AG20443 (cell line): Measurements from ENCODE around the gene TACC3.

Experiments used
- DNase-seq: peaks from one replicate; pipeline ENCODE4 v3.0.0; 2012; ENCODE audit warnings: low spot score, mixed read lengths

TACC3 gene

DNA sequence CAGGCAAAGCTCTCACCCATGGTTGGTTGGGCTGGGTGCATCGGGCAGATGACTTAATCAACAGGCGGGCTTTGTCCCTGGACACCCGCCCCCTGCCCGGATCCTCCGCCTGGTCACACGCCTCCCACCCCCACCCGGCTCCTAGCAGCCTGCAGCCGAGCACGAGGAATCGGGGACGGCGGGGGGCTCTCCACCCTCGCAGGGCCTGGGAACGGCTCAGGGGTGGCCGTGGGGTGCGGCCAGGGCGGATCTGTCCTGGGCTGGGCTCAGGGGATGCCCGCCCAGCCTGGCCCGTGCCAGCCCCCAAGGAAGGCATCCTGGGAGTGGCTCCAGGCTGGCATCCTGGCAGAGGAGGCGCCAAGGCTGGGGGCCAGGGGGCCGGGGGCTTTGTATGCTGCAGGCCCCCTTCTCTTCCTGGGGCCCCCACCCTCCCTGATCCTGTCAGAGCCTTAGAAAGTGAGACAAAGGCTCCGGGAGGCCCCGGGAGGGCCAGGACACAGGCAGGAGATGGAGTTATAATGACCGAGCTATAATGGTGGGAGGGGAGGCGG, 39.3 kb downstream of the TACC3 start:
- DNase-seq: no peak

DNA sequence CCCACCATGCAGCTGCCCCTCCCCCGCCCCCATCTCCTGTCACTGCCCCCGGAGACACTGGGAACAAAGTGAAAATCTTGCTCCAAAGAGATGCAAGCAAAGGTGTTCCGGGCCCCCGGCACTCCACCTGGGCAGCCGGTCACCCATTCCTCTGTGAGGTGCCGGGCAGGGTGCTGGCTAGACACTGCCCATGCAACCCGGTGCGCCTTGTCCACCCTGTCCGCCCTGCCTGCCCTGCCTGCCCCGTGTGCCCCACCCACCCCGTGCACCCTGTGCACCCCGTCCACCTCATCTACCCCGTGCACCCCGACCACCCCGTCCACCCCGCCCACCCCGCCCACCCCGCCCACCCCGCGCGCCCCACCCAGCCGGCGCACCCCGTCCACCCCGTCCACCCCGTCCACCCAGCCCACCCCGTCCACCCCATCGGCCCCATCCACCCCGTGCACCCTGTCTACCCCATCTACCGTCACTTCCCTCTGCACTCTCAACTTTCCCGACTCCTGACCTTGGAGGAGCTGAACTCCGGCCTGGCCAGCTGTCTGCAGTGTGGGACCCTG, 39.9 kb downstream of the TACC3 start:
- DNase-seq: no peak

DNA sequence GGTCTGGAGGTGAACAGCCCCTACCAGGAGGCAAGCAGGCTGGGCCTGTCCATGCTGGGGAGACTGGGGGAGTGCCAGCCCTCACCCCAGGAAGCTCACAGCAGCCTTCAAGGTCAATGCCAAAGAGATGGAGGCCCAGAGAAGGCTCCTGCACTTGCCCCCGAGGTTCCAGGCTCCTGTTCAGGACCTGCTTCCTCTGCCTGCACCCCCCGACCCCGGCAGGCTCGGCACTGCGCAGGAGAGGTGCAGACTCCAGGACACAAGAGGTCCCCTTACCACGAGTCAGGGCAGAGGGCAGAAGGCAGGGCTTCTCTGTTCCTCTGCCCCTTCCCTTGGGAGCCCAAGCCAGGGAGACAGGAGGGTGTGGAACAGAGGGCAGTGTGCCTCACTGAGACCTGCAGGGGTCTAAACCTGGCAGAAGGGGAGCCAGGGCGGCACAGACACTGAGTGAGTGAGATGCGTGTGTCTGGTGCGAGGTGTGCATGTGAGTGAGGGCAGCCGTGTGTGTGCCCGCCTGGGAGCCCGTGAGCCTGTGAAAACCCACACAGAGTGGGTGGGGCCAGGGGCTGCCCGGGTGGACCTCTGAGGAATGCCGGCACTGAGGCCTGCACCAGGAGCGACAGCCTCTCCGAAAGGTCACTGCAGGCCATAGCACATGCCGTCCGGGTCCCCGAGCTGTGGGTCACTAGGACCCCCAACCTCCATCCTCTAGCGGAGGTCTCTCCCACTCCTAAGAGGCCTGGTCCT, 41.1 kb downstream of the TACC3 start:
- DNase-seq: no peak

DNA sequence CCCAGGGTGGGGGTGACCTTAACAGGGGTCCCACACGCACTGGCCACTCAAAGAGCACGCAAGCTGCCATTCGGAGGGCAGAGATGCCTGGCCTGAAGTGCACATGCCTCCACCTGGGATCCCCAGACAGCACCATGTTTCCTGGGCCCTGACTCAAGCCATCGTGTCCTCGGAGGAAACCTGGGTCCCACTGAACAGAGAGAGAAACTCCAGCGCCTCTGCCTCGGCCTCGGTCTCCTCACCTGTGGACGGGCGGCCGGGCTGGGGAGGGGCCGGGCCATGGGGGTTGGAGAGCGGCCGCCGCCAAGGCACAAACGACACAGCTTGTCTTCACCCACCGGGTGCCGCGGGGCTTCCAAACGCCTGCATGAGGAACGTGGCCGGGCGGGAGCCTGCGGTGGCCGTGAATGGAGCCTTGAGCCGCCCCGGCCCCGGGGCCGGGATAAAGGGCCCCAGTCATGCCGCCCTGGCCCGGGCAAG, 41.8 kb downstream of the TACC3 start:
- no peak for DNase-seq

DNA sequence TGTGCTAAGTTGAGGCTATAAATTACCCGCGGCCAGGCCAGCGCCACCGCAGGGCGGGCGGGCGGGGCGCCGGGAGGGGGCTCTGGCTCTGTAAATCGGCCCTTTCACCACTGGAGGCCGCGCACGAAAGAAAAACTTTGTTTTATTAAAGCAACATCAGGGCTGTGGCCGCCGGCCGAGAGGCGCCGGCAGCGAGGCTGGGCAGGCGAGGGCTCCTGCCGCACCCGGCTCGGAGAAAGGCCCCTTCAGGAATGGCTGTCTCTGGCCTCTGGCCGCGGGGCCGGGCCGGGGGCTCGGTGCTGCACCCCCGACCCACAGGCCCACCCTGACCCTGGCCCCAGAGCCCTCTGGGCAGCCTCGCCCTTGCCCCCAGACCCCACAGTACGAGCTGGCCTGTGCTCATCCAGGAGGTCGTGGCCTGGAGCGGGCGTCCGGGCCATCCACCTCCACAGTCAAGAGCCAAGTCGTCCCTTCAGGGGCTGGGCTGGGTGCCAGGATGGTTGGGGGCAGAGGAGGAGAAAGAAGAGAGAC, 42.3 kb downstream of the TACC3 start:
- peak; percentile 90 for DNase-seq

DNA sequence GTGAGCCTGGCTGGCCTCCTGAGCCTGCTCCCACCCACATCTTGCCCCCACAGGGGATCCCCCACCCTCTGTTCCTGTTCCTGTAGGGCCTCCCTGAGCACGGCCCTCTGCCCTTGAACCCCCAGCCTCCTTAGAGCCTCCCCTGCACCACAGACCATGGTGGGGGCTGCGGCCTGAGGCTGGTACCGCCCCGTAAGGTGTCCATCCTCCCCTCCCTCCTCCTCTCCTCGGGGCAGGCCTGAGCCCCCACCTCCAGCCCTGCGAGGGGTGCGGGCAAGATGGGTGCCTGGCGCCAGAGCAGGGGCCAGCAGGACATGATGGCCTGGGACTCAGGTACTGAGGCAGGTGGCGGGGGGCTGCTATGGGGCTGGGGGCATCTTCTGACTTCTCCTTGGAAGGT, 43.3 kb downstream of the TACC3 start:
- no peak for DNase-seq

DNA sequence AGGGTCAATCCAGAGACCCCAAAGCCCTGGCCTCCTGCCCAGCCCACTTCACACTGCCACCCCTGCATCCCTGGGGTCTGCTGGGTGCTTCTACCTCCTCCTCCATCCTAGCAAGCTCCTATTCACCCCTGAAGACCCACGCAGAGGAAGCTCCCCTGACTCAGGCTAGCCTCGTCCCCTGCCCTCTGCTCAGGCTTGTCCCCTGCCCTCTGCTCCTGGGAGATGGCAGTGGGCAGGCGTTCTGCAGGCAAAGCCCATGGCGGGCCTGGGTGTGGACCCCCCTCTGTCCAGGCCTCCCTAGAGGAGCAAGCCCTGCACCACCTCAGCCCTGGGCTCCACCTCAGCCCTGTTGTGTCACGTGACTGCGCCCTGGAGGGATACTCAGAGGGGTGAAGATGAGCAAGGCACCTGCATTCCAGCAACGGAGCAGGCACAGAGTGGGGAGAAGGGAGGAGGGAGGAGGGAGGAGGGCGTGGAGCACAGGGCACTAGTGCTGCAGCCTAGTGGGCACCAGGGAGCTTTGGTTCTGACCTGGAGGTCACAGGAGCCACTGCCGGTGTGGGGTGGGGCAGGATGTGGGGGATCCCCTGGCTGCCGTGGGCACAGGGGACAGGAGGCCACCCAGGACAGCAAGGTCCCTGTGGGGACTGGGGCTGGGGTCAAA, 44.2 kb downstream of the TACC3 start:
- DNase-seq: no peak

DNA sequence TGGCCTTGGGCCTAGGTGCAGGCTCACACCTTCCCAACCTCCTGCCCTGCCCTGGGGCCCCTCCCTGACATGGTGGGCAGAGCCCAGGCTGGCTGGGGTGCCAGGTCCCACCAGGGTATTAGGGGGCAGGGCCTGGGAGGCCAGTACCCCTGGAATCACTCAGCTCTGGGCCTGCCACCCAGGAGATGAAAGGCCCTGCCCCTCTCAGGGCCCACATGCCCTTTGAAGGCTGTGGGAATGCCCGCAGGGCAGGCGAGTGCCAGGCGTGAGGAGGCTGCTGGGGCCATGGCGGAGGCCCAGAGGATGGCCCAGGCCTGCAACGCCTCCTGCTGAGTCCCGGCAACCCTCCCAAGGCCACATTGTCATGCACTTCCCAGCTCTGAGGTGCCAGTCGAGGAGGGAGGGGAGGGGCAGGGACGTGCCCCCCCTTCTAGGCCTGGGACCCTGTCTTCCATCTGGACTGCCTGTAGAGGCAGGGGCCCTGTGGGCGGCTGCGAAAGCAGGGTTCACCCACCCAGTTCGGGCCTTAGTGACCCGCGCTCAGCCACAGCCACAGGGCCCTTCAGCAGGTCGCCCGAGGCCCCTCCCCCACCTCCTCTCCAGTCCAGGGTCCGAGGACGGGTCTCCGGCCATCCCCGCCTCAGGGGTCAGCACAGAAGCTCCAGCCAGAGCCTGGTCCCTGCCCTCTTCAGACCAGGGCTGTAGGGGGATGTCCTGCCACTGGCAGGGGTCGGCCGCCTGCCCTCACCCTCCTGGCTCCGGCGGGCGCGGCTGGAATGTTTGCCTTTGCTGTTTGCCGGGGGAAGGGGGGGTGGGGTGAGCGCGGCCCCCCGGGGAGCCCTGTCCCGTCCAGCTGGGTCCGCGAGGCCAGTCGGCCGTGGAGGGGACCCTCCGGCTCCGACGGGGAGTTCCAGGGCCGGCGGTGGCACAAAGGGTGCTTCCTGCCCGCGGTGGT, 45.1 kb downstream of the TACC3 start:
- no peak for DNase-seq

DNA sequence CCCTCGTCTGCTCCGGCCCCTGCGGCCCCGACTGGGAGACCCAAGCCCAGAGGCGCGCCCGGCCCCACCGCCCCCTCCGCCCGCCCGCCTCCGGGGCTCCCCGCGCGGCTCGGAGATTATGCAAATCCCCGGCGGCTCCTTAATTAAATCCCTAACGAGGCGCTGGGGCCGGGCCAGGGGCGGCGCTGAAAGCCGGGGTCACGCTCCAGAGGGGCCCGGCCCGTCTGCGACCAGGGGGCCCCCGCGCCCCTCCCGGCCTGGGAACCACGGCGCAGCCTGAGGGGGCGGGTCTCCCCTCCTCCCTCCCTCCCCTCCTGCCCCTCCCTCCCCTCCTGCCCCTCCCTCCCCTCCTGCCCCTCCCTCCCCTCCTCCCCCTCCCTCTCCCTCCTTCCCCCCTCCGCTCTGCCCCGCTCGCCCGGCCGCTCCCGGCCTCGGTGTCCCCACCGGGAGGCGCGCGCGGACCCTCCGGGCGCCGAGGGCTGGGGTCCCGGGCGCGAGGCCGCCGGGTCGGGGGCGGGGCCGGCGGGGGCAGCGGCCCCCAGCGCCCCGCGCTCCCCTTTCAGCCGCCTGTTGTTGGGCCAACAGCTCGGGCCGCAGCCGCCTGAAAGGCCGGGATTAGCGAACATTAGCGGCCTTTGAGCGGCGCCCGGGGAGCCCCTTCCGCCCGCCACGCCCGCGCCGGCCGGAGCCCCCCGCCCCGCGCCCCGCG, 45.9 kb downstream of the TACC3 start:
- DNase-seq: peak; percentile 48

DNA sequence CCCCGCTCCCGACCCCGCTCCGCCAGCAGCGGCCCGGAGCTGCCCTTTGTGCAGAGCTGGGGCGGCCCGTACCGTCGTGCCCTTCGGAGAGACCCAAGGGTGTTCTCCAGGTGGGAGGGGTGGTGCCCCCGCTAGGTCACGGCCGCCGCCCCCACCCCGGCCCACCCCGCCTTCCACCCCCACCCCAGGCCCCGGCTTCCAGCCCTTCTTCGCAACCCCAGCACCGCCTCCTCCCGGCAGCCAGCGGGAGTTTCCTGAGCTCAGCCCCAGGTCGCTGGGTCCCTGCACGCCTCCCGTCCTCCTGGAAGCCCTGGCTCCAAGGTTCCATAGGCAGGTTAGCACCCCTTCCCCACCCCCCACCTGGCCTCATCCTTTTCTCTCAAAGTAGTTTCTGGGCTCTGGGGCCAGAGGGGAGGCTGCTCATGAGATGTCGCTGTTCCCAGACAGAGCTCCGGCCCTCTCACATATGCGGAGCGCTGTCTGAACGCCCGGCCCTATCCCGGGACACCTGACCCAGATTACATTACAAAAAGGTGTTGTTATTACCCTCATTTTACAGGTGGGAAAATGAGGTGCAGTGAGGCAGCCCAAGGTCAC, 46.5 kb downstream of the TACC3 start:
- DNase-seq: peak; percentile 80

DNA sequence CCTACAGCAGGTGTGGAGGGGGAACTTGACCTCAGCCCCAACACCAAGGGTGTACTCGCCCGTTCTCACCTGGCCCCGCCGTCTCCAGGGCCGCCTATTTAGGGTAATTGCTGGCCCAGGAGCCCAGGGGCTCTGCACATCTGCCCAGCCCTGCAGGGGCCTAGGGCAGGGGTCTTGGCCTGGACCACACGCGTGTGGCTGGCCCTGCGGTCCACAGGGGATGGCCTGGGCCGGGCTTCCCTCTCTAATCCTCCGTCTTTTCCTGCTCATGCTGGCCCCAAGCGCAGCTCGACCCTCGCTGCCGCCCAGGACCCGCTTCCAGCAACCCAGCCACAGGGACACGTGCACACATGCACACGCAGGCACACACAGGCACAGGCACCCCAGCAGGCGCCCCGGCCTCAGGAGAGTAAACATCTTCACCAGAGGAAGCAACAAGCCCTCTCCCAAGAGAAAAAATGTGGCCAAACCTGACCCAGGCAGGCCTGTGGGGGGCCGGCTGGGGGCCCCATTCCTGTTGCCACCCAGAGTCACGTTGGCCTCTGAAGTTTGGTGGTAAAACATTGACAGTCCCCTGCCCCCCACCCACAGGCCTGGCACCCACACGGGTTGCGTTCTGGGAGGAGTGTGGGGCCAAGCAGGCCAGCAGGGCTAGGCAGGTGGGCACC, 47.2 kb downstream of the TACC3 start:
- DNase-seq: no peak

DNA sequence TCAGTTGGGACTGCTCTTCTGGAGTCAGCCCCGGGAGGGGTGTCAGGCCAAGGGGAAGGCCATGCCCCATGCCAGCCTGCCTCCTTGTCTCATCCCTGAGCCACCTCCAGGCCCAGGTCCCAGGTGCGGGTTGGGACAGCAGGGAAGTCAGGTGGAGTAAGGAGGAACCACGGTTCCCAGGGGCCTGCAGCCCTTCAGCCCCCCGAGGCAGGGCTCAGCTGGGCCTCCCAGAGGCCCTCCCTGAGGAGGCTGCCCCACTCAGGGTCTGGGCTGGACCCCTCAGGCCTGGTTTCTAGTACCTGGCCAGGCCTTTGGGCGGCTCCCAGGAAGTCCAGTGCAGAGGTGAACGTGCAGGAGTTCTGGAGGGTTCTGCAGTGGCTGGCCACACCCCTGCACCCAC, 48.4 kb downstream of the TACC3 start:
- DNase-seq: no peak

DNA sequence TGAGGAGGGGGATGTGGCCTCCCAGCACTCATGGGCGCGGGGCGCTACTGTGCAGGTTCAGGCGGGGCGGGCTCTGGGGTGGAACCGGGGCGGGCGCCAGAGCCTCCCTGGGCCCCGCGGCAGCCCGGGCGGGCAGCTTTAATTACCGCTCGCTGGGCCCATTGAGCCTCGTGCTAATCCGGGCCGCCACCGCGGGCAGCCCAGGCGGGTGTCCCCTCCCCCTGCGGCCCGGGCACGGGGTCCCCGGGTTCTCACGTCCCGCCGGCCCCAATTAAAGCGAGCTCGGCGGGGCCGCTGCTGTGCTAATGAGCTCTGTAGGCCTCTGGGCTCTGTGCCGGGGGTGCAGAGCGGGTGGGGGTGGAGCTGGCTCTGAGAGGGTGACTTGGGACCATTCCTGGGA, 48.9 kb downstream of the TACC3 start:
- no peak for DNase-seq

DNA sequence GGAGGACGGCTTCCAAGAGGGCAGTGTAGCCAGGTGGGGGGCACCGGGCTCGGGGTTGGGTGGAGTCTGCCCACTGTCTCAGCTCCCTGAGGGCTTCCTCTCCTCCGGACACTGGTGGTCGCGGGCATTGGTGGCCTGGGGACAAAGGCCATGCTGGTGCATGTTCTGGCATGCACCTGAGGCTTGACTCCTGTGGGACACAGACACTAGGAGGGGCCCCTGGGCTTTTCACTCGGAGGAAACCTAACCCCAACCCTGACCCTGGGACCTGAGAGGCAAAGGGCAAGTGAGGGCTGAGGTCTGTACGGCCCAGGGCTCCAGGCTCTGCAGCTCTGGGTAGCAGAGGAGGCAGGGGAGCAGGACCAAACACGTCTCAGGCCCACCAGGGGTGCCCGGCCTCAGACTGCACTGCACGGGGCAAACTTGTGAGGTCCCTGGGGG, 49.5 kb downstream of the TACC3 start:
- DNase-seq: no peak

DNA sequence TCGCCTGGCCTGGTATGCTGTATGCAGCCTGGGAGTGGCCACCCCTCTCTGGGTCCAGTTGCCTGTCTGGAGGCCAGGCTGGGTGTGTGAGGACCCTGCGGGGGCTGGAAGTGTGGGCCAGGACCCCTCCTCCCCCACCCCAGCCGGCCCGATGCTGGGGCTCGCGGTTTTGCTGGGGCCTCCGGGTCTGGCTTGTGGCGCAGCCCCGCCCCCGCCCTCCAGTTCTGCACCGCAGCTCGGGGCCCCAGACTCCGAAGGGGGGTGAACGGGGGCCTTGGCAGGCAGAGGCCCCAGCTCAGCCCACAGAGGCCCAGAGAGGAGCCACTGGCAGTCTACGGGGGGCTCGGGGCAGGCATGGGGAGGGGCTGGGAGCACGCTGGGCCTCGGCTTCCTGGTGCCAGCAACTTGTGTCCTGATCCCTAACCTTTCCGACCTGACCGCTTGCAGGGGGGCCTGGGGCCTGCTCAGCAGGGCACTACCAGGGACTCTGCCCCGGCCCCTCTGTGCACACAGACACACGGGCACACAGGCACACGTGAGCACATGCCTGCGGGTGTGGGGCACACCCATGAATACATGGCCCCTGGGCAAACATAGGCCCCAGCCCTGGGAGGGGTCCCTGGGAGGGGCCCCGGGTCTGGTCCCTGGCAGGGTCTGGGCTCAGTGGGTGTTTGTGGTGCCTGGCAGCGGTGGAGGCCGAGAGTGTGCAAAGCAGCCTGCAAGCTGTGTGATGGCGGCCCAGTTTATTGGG, 50.4 kb downstream of the TACC3 start:
- no peak for DNase-seq

DNA sequence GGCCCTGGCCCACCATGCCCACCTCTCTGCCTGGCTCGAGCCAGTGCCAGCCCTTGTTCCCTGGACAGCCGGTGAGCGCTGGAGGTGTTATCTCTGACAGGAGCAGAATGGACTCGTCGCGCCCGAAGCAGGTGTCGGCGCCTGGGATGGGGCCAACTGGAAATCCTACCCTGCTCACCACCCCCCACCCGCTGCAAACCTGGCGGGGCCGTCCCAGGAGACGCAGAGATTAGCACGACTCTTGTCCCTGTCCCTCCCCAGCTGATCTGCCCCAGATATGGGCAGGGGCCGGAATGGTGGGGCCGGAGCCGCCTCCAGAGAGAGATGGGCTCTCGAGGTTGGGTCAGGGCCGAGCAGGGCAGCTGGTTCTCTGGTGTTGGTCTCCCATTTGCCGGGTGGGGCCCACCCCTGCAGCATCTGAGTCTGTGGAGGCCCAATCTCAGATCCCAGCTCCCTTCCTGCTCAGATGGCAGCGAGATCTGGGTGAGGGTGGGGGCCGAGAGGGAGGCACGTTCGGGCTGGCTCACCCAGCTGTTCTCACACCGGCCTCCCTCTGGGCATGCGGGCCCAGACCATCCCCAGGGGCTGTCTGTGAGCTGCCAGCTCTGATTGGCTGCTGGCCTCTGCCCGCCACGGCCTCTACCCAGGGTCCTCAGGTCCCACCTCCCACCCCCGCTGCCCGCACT, 51.7 kb downstream of the TACC3 start:
- DNase-seq: no peak

DNA sequence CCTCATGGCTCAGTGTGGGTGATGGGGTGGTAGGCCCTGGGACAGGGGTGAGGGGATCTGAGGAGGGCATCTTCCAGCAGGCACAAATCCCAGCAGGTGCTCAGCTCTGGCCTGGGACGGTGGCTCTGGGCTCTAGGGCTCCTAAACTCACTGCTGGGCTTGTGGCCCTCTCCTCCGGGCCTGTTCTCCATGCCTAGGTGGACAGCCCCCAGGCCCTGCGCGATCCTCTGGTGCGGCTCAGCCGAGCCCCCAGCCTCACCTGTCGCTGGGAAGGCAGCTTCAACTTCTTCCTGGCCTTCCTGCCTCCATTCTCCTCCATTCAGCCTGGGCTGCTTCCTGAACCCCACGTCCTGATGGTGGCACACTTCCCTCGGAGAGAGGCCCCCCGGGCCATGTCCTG, 52.4 kb downstream of the TACC3 start:
- no peak for DNase-seq

DNA sequence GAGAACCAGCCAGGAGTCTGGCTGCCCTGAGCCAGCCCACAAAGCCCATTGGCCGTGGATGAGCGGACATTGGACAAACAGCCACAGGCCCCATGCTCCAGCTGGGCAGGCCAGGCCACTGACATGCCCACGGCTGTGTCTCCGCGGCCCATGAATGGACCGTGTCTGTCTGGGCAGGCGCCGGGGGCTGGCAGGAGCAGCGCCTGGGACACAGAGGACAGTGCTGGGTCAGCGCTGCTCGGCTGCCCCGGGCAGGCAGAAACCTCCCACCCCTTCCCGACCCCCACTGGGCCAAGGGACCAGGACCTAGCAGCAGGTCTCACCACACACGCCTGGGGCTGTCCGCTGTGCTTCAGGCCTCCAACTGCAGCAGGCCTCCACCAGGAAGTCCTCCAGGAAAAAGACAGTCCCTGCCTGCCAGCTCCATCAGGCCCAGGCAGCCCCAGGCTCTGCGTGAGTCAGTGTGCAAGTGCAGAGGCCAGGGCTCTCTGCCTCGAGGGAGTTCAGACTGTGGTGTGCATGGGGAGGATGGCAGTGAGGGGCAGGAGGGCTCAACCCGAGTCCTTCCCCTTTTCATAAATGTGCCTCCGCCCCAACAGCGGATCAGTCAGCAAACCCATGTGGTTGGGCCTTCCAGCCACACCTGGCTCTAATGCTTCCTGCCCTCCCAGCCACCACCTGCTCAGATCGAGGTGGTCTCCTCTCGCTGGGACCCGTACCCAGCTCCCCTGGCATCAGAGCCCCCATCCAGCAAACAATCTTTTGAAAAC, 54.6 kb downstream of the TACC3 start:
- peak; percentile 54 for DNase-seq
